GM21515 (cell line): ENCODE data around the gene SLC25A47.
"Not testable (repeated sequence)": the region's sequence is repeated elsewhere in the genome, so short reads cannot be mapped to it uniquely, and the experiment has no call there.

Experiments
- ATAC-seq: cut with Tn5 transposase; IDR thresholded peaks from one replicate; pipeline ENCODE4 v1.9.1; 2021; ENCODE audit not compliant: unreplicated experiment

SLC25A47 gene

DNA sequence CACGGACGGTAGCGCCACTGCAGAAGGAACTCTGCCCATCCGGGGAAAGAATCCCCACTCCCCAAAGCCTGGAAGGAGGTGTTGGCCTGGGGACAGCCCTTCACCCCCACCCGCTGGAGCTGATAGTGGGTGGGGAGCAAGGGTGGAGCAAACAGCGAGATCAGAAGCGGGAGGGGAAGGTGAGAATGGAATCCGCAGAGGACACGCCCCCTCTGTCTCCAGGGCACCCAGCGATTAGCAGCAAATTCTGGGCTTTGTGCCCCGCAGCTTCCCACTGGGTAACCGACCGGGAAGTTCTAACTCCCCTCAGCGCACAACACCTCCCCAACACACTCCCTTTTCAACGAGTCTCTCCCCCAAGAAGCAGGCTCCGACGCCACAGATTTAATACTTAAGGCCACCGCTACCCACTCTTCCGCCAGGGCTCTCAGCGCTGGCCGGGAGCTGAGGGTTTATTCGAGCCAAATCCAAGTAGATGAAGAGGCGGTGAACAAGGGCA is 18.3 kb upstream of the SLC25A47 start:
- ATAC-seq, result no peak

DNA sequence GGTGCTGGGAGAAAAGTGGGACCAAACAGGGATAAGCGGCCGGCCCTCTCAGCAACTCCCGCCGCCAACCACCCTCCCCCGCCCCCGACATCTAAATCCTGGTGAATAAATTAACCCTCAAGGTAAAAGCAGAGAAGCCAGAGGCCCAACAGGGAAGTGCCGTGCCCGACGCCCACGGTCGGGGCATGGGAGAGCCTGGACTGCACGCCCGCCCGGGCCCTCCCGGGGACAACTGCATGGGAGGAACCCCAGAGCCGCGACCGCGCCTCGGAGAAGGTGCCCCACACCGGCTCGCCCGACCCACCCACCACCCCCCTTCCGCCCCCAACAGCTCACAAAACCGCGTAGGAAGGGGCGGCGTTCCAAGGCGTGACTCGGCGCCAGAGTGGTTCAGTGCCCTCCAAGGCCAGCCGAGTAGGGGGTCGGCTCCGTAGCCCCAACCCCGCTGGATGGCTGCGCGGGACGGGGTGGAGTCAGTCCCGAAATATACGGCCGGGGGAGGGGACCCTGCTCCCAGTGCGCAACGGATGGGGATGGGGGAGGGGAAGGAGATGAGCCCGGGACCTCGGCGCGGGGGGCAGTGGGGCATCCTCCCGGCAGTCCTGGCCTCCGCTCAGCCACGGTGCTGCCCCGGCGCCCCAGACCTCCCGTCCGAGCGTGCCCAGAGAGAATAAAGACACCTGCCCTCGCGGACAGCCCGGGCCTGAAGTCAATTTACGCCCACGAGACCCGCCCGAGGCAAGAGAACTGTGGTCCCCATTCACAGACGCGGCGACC is 17.6 kb upstream of the SLC25A47 start:
- ATAC-seq, result no peak

DNA sequence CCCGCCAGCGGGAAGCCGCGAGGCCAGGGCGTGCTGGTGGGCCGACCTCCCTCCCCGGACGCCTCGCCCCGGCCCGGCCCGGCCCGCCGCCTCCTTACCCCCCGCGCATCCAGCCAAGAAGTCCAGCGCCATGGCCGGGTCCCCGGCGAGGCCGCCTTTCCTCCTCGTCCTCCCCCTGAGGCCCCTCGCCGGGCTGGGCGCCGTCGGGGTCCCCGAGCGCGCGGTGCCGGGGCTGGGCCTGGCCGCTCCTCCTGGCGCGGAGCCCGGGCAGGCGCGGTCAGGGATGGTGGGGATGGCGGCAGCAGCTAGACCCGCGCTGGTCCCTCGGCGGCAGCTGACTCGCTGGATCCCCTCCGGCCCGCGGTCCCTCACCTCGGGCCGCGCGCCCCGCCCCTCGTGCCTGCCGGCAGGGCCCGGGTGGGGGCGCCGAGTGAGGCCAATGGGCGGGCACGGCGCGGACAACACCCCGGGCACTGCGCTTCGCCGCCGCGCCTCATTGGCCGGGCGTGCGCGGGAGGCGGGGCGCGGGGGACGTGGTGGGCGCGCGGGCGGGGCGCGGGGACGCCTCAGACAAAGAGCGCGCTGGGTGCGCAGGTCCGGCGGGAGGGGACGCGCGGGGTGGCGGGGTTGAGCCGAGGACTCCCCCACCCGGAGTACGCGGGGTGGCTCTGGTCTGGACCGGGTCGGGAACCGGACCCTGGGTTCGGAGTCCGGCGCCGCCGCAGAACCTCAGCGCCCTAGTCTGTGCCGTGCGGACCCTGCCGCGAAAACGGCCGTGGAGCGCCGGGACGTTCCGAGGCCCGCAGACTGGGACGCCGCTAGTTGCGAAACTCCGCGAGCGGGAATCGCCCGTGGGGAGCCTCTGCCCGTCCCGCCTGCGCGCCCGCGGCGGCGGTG is 16.8 kb upstream of the SLC25A47 start, which contains the start of gene SLC25A29:
SLC25A29 (minus strand) TSS at position 344 of the 897 bp plus-strand sequence; CDS start at position 132, 212 bp downstream.
- ATAC-seq, result peak; percentile 82

DNA sequence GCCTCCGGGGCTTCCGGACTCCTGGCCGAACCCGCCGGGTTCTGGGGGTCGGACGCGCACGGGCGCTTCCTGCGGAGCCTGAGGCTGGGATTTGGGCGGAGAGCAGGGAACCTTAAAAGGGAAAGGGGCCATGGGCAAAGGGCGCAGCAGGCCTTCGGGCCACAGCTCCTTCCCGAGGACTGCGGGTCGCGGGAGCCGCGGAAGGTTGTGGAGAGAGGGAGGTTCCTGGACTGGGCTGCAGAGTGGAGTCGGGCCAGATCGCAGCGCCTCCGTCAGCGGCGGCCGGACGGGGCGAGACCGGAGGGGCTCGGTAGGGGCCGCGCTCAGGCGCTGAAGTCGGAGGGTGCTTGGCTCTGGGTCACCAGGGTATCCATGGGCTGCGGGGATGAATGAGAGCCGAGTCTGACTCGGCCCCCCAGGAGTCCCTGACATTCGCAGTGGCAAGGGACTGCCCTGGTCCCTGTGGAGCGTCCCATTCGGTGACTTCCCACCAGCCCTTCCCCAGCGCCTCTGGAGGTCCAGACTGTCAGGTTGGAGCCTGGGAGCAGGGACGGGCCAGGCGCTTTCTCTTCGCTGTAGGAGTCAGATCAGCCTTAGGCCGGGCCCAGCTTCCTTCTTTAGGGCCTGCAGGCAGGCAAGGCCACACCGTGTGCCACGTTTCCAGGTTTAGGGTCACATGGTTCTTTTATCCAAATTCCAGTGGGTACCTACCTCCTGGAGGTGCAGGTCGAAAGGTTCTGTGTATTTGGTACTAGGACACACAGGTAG is 16.0 kb upstream of the SLC25A47 start:
- peak; percentile 5 for ATAC-seq

DNA sequence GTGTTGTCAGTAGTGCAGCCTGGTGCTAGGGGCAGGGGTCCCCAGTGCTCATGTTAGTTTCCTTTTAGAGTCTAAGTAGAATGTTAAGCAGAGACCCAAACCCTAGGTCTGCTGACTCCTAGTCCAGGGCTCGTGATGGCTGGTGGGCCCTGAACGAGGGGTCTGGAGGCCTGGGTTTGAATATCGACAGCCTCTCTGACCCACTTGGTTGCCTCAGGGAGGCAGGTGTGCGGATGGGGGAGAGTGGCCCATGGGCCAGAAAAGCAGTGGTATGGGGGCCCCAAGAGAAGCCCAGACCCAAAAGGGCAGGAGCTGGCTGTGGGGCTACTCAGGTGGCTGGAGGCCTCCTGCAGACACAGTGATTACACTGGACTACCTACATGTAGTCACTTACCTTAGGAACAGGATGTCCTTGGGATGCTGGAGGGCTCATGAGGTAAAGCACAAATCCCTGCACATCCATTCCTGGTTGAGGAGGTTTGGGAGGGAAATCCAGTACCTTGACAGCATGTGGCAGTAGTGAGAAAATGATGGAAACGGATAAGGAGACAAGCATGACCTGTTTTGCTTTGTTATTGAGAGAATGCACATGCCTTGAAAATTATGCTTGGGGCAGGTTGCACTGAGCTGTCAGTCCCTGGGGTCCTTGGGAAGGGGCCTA is 15.2 kb upstream of the SLC25A47 start:
- no peak for ATAC-seq

DNA sequence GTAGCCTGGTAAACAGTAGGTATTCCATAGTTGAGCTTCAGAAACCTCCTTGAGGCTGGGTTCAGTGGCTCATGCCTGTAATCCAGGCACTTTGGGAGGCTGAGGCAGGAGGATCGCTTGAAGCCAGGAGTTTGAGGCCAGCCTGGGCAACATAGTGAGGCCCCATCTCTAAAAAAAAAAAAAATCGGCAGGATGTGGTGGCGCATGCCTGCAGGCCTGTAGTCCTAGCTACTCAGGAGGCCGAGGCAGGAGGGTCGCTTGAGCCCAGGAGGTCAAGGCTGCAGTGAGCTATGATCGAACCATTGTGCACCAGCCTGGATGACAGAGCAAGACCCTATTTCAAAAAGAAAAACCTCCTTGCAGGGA is 14.7 kb upstream of the SLC25A47 start:
- ATAC-seq, result not testable (repeated sequence)

DNA sequence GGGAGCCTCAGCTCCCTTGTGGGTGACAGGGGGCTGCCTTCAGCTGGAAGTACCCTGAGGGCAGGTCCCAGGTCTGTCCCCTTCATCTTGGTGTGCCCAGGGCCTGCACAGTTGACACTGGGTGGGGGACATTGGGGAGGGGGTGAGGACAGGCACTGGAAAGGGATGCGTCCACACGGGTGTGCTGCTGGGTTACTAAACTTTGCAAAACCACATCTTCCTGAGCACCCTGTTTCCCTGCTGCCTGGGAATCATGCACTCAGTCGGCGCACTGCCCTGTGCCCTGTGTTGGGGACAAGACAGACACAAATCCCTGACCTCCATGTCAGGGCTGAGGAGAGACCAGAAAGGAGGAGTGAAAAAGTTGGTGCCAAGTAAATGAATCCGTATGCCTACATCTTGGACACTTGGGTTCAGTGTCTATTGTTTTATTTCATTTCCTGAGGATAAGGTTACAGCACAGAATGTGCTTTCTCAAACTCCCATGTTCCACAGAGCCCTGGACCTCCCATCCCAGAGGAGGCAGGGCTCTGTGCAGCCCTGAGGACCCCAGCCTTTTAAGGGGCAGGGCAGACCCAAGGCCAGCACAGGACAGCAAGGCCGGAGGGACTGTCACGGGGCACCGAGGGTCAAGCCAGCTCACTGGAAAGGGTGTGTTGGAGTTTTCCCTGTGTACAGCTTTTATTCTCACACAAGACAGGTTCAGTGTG is 14.0 kb upstream of the SLC25A47 start:
- no peak for ATAC-seq

DNA sequence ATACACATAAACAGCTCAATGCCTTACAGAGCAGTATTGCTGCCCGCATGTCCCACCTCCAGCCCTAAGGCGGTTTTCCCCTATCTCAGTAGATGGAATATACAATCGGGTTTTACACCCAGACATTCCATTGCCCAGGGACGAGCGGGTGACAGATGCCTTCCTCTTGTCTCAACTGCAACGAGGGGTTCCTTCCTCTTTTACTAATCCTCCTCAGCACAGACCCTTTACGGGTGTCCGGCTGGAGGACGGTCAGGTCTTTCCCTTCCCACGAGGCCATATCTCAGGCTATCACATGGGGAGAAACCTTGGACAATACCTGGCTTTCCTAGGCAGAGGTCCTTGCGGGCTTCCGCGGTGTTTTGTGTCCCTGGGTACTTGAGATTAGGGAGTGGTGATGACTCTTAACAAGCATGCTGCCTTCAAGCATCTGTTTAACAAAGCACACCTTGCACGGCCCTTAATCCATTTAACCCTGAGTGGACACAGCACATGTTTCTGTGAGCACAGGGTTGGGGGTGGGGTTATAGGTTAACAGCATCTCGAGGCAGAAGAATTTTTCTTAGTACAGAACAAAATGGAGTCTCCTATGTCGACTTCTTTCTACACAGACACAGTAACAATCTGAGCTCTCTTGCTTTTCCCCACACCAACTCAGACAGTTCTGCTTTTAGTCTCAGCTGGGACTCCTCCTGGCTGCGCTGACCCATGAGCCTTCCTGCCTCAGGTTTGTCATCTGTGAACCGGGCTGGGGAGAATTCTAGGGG is 10.8 kb upstream of the SLC25A47 start:
- ATAC-seq, result not testable (repeated sequence)

DNA sequence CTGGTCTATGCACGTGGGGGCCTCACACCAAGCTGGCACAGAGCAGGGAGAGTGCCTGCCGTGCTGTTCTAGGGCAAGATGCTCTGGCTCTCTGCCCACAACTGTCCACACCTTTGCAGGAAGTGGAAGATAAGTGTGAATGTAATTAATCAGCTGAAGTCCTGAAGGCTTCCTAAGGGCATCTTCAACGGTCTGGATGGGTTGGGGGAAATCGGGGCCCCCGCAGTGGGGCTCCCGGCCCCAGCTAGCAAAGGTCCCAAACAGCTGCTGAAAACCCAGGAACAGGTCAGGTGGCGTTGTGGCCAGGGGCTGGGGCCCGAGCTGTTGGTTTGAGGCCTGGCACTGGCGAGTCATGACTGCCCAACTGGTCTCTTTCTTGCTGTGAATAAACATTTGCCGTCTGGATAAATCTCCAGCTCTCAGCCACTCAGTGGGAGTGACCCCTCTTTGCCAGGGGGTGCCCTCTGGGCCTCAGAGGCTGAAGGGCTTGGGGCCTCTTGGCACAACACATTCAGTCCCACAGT is 10.2 kb upstream of the SLC25A47 start:
- no peak for ATAC-seq

DNA sequence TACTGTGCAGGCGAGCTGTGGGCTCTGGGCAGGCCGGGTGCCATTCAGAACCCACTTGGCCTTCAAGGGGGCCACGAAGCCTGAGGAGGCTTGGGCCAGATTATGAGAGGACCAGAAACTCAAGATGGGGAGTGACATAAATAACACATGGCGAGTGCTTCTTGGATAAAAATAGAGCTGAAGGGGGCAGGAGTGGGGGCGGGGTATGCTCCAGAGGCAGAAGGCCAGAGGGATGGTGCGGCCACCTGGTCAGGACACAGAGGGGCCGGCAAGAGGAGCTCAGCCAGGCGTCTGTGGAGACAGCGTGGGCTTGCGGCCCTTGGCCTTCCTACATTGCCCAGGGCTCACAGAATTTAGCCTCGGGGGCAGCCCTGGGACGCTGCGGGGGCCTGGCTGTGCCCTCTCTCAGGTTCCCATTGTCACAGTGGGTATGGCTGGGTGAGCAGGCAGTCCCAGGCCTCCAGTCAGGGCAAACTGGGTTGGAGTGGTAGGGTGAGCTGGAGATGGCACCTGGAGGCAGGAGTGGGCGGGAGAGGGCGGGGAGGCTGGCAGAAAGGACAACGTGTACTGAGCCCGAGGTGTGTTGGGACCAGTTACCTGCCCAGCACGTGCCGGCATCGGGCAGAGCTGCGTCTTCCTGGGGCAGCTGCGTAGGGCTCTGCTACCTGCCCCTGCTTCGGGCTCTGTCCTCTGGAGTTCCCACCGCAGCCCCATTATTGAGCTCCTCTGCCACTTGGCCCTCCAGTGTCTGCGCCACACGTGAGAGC is 9.5 kb upstream of the SLC25A47 start:
- no peak for ATAC-seq

DNA sequence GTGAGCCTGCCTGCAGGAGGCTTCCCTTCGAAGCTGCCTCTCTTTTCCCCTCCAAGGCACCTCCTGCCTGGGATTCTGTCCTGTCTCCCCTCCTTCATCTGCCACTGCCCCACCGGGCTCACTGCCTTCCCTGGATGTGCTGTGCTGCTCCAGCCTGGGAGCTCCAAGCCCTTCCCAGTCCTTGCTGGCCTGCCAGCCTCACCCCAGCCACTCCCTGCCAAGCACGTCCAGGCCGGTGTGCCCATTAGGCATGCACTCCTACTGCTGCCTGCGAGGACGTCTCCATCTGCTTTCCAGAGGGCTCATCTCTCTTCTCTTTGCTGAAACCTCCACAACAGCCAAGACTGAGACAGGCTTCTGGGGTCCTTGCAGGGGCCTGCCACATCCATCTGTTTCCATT is 8.4 kb upstream of the SLC25A47 start:
- no peak for ATAC-seq

DNA sequence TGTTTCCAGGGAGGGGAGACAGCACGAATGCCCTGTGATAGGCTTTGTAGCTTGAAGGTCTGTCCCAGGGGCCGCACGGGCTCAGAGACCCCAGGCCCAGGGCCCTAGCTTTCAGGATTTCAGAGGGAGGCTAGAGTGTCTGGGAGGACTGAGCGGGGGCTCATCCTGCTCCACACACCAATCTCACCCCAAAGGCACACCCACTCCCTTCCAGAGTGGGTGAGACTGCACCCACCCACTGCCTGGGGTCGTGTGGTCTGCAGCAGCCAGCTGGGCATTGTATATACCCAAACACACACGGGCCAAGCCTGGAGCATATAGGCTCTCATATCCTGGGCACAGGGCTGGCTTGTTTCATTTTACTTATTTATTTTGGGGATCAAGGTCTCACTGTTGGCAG is 5.8 kb upstream of the SLC25A47 start:
- no peak for ATAC-seq

DNA sequence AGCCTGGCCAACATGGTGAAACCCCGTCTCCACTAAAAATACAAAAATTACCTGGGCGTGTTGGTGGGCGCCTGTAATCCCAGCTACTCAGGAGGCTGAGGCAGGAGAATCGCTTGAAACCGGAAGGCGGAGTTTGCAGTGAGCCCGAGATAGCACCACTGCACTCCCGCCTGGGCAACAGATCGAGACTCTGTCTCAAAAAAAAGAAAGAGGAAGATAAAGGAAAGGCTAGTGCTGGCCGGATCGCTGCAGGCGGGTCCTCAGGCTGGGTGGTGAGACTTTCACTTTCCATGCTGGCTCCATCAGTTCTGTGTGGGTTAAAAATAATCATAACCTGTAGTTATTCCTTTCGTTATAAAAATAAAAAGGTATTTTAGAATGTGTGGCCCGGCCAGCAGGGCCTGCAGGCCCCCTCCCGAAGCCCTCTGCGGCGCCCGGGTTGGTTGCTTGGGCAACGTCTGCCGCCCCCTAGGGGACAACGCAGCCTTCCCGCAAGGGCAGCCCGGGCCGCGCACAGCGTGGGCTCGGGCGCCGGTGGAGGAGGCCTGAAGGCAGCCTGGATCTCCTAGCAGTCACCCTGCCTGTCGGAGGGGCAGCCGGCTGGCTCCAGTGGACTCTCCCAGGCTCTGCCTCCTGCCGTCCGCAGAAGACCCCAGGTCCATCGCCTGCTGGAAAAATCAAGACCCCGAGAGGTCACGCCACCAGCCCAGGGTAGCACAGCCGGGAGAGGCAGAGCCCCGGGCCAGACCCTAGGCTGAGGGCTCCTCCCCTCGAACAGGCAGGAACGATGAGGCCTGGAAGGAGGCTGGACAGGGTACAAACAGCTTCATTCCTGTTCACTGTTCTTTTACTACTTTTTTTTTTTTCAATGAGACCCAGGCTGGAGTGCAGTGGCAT is 5.0 kb upstream of the SLC25A47 start:
- peak; percentile 75 for ATAC-seq

DNA sequence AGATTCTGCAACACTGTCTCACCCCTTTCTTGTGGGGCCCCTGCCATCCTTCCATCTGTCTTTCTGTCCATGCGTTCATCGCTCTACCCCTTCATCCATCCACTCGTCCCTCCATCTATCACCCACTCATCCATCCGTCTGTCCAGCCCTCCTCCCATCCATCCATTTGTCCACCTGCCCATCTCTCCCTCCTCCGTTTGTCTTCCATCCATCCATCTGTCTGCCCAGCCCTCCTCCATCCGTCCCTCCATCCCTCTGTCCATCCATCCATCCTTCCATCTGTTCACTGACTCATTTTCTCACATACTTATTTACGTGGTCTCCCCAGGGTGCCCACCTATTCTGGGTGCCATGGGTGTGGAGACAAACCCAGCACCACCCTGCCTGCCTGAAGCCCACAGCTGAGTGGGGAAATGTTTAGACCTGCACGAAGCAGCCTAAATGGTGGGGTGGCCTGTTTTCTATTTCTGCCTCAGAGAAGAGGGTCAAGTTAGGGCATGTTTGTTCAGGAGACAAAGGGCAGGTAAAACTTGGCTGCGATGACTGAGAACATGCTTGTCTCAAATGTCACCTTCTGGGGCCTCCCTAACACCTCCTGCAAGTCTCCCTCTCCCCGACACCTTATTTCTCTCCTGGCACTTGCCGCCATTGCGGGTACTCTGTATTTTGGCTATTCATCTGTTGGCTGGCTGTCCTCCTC is 2.8 kb upstream of the SLC25A47 start:
- no peak for ATAC-seq

DNA sequence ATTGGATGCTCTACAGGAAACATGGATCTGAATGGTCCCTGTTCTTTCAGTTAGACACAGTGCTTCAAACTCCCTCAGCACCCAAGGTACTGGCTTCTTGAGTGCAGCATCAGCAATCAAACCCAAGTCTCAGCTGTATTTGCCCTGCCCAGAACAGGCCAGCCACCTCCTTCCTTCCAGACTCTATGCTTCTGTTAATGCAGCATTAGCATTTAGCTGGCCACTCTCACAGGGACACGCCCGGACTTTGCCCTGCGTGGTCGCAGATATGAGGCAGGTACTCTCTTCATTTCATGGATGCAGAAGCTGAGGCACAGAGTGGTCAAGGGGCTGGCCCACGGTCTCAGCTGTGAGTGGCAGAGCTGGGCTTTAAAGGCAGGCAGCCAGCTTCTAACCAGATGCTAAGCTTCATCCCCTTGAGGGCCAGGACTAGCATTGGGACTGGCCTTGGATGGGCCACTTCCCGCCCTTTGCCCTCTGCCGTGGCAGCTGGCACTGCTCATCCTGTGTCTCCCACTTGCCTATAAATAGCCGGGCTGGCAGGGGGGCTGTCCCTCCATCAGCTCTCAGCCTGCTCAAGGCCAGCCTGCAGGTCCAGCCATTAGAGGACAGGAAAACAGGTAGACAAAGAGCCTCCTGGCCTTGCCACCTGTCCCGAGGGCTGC is 1.5 kb upstream of the SLC25A47 start:
- no peak for ATAC-seq
